Neural cell (in vitro differentiated cells): ENCODE data around the gene CENPN. TPM values are rescaled to one million over a fixed set of nuclear protein-coding genes. Genes with fewer than 3 reads are reported as not detected.

ENCODE experiments used
- H2AFZ ChIP-seq: fragments of 200-600, 300-800 bp; sonication (generic), shearing (Covaris generic); 2 replicates; pipeline ENCODE4 v1.6.0; 2014; ENCODE audit warnings: low read depth, mild to moderate bottlenecking, antibody characterized with exemption, low read length, moderate library complexity
- H3F3A ChIP-seq: fragments of 200-600 bp; shearing (Covaris generic); 2 replicates; pipeline ENCODE4 v1.6.1; 2016; ENCODE audit warnings: mild to moderate bottlenecking, moderate library complexity, mixed read lengths, antibody characterized with exemption, low read length; ENCODE audit not compliant: insufficient read depth, poor library complexity, severe bottlenecking
- H3K27ac ChIP-seq: fragments of 200-600, 300-800 bp; sonication (generic), shearing (Covaris generic); 2 replicates; pipeline ENCODE4 v1.5.1; 2014; ENCODE audit warnings: mild to moderate bottlenecking, low read length, moderate library complexity
- H3K27me3 ChIP-seq: fragments of 300-800, 200-600 bp; sonication (generic), shearing (Covaris generic); 2 replicates; pipeline ENCODE4 v1.6.0; 2014; ENCODE audit warnings: mild to moderate bottlenecking, low read depth, low read length, moderate library complexity; ENCODE audit not compliant: insufficient read depth
- H3K36me3 ChIP-seq: fragments of 300-800, 200-600 bp; sonication (generic), shearing (Covaris generic); 2 replicates; pipeline ENCODE4 v1.5.1; 2014; ENCODE audit warnings: mild to moderate bottlenecking, antibody characterized with exemption, low read length, moderate library complexity; ENCODE audit not compliant: insufficient read depth
- H3K4me2 ChIP-seq: fragments of 300-800, 200-600 bp; sonication (generic), shearing (Covaris generic); 2 replicates; pipeline ENCODE4 v1.6.0; 2014; ENCODE audit warnings: mild to moderate bottlenecking, low read length
- H3K4me3 ChIP-seq: fragments of 300-800, 200-600 bp; sonication (generic), shearing (Covaris generic); 2 replicates; pipeline ENCODE4 v1.5.1; 2014; ENCODE audit warnings: mild to moderate bottlenecking, low read length, moderate library complexity
- H3K79me2 ChIP-seq: fragments of 200-600 bp; shearing (Covaris generic); replicated peaks from 2 replicates; pipeline ENCODE4 v1.6.0; 2014; ENCODE audit warnings: mild to moderate bottlenecking, low read length, moderate library complexity; ENCODE audit not compliant: insufficient read depth
- H3K9ac ChIP-seq: fragments of 300-800, 200-600 bp; sonication (generic), shearing (Covaris generic); 2 replicates; pipeline ENCODE4 v1.6.1; 2016; ENCODE audit warnings: mild to moderate bottlenecking, low read length, mixed read lengths
- H3K9me2 ChIP-seq: fragments of 200-600 bp; shearing (Covaris generic); 2 replicates; pipeline ENCODE4 v1.6.1; 2016; ENCODE audit warnings: mild to moderate bottlenecking, low read length, mixed read lengths; ENCODE audit not compliant: insufficient read depth
- H3K9me3 ChIP-seq: fragments of 200-600, 300-800 bp; sonication (generic), shearing (Covaris generic); 2 replicates; pipeline ENCODE4 v1.6.1; 2016; ENCODE audit warnings: mild to moderate bottlenecking, mixed run types, low read length, moderate library complexity, mixed read lengths
- H4K20me1 ChIP-seq: fragments of 200-600 bp; shearing (Covaris generic); 2 replicates; pipeline ENCODE4 v1.6.1; 2016; ENCODE audit warnings: mild to moderate bottlenecking, mixed run types; ENCODE audit not compliant: insufficient read depth
- CTCF ChIP-seq: fragments of 450-650 bp; IDR thresholded peaks from 2 replicates; pipeline ENCODE4 v1.5.1; 2014; ENCODE audit warnings: antibody characterized with exemption, mild to moderate bottlenecking, moderate library complexity; ENCODE audit not compliant: poor library complexity, severe bottlenecking
- EP300 ChIP-seq: fragments of 450-650 bp; conservative IDR thresholded peaks from 2 replicates; pipeline ENCODE4 v1.6.1; 2014; ENCODE audit warnings: antibody characterized with exemption, mild to moderate bottlenecking, moderate library complexity; ENCODE audit not compliant: poor library complexity, severe bottlenecking
- EZH2 ChIP-seq: fragments of 200-600, 300-800 bp; shearing (Covaris generic), sonication (generic); IDR thresholded peaks from 2 replicates; pipeline ENCODE4 v1.6.1; 2014; ENCODE audit warnings: antibody characterized with exemption, low read length, borderline replicate concordance, mild to moderate bottlenecking; ENCODE audit not compliant: insufficient read depth, poor library complexity, severe bottlenecking
- MXI1 ChIP-seq: fragments of 450-650 bp; conservative IDR thresholded peaks from 2 replicates; pipeline ENCODE4 v1.6.1; 2014; ENCODE audit warnings: antibody characterized with exemption, mild to moderate bottlenecking; ENCODE audit not compliant: poor library complexity, severe bottlenecking
- POLR2AphosphoS5 ChIP-seq: IDR thresholded peaks from 2 replicates; pipeline ENCODE4 v1.6.1; 2012
- RAD21 ChIP-seq: fragments of 450-650 bp; conservative IDR thresholded peaks from 2 replicates; pipeline ENCODE4 v1.6.1; 2014; ENCODE audit warnings: antibody characterized with exemption, mild to moderate bottlenecking, moderate library complexity
- REST ChIP-seq: IDR thresholded peaks from 2 replicates; pipeline ENCODE4 v1.6.1; 2012; ENCODE audit warnings: borderline replicate concordance
- SMC3 ChIP-seq: fragments of 450-650 bp; conservative IDR thresholded peaks from 2 replicates; pipeline ENCODE4 v1.6.1; 2014; ENCODE audit warnings: antibody characterized with exemption, mild to moderate bottlenecking, moderate library complexity; ENCODE audit not compliant: poor library complexity
- TAF1 ChIP-seq: IDR thresholded peaks from 2 replicates; pipeline ENCODE4 v1.6.1; 2012; ENCODE audit warnings: low read depth
- polyA plus RNA-seq: library from polyadenylated mRNA; depleted of rRNA; stranded (reverse); fragments of >200 nt; gene quantifications from 2 replicates; pipeline ENCODE4 v1.2.3, GENCODE V29; 2014

The CENPN gene
- polyA plus RNA-seq, 1 donor from 2014 or later: 1.9 TPM

DNA sequence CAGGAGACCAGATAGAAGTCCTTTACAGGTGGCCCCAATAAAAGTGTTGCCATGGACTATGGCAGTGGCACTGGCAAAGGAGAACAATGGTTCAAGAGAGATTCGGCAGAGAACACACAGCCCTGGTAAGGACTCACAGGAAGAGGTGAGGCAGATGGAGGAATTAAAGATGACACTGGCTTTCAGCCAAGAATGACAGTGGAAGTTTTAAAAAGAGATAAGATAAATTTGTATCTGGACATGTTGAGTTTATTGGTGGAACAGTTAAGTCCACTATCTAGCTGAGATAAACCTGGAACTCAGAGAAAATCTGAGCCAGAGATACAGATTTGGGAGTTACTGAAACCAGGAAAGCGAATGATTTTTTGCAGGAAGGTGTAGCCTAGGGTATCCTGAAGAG, 20.5 kb upstream of the CENPN start:
- H3K36me3 ChIP-seq: no peaks in the 10 kb centered on the region
- H3K9ac ChIP-seq: no peak overlapping the region
- H3K27me3 ChIP-seq: no peaks in the 10 kb centered on the region
- H2AFZ ChIP-seq: no peak overlapping the region
- H3F3A ChIP-seq: no peaks in the 10 kb centered on the region
- no peak overlapping the region for H3K27ac ChIP-seq
- no peaks in the 10 kb centered on the region for H4K20me1 ChIP-seq
- H3K4me3 ChIP-seq: no peak overlapping the region
- H3K9me3 ChIP-seq: no peaks in the 10 kb centered on the region
- peaks cover 3% of the 10 kb centered on the region for H3K79me2 ChIP-seq
- TF ChIP-seq CTCF (no peak), RAD21 (no peak), REST (no peak), MXI1 (no peak), POLR2AphosphoS5 (no peak), SMC3 (no peak), EP300 (no peak), TAF1 (no peak), EZH2 (no peak)
- H3K9me2 ChIP-seq: no peaks in the 10 kb centered on the region
- H3K4me2 ChIP-seq: no peak overlapping the region

DNA sequence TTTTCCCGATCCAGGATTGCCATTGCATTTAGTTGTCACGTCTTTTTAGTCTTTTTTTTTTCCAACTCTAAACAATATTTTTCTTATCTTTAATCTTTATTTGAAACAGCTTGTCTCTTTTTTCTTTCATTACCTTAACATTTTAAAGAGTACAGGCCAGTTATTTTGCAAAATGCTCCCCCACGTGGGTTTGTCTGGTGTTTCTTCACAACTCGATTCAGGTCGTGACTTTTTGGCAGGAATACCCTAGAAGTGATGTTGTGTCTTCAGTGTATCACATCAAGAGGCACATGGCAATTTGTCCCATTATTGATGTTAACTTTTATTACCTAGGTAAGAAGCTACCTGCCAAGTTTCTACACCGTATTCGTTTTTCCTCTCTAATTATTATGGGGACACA, 18.3 kb upstream of the CENPN start:
- Histone ChIP-seq H3K79me2 (peaks cover 5% of the 10 kb centered on the region), H3K9me3 (no peaks in the 10 kb centered on the region)

More for the DNA sequence above, 18.3 kb upstream of the CENPN start:
- H3K27ac ChIP-seq: no peak overlapping the region
- H3K4me2 ChIP-seq: no peak overlapping the region
- no peak overlapping the region for H3K9ac ChIP-seq
- no peaks in the 10 kb centered on the region for H4K20me1 ChIP-seq
- no peaks in the 10 kb centered on the region for H3K27me3 ChIP-seq
- no peaks in the 10 kb centered on the region for H3K9me2 ChIP-seq
- no peak overlapping the region for H2AFZ ChIP-seq
- TF ChIP-seq REST: no peak
- TF ChIP-seq TAF1: no peak
- no peak for TF ChIP-seq RAD21
- no peak for TF ChIP-seq SMC3
- TF ChIP-seq CTCF: no peak
- no peak for TF ChIP-seq POLR2AphosphoS5
- TF ChIP-seq EZH2: no peak
- no peak for TF ChIP-seq EP300
- no peak for TF ChIP-seq MXI1
- no peaks in the 10 kb centered on the region for H3F3A ChIP-seq
- no peaks in the 10 kb centered on the region for H3K36me3 ChIP-seq
- H3K4me3 ChIP-seq: no peak overlapping the region
